IPS-NIHi7 (cell line): Measurements from ENCODE around the gene SGK1.

Experiments
- DNase-seq: peaks from one replicate; pipeline ENCODE4 v3.0.0; 2012; ENCODE audit warnings: mixed read lengths; ENCODE audit errors: extremely low spot score

The SGK1 gene

GRCh38 chr6:134172020-134172705, 145.7 kb downstream of the SGK1 start:
- no peak for DNase-seq

GRCh38 chr6:134171517-134171916, 146.4 kb downstream of the SGK1 start:
- DNase-seq: no peak

GRCh38 chr6:134170844-134171243, 147.1 kb downstream of the SGK1 start:
- DNase-seq: no peak

- DNase-seq: no peak
Measured at GRCh38 chr6:134169871-134170486, 147.9 kb downstream of the SGK1 start.

- no peak for DNase-seq
Measured at GRCh38 chr6:134168590-134169208, 149.2 kb downstream of the SGK1 start.

GRCh38 chr6:134166511-134167261, 151.2 kb downstream of the SGK1 start:
- no peak for DNase-seq

GRCh38 chr6:134165561-134166201, 152.2 kb downstream of the SGK1 start:
- DNase-seq: no peak

GRCh38 chr6:134164300-134164699, 153.6 kb downstream of the SGK1 start:
- no peak for DNase-seq

- no peak for DNase-seq
Measured at GRCh38 chr6:134162932-134163331, 155.0 kb downstream of the SGK1 start.

GRCh38 chr6:134161041-134161440, 156.9 kb downstream of the SGK1 start:
- no peak for DNase-seq

GRCh38 chr6:134152767-134153485, 165.0 kb downstream of the SGK1 start:
- no peak for DNase-seq

GRCh38 chr6:134148566-134148965, 169.3 kb downstream of the SGK1 start:
- no peak for DNase-seq

- no peak for DNase-seq
Measured at GRCh38 chr6:134147034-134147533, 170.8 kb downstream of the SGK1 start.

GRCh38 chr6:134146268-134147033, 171.5 kb downstream of the SGK1 start:
- DNase-seq: no peak

- peak; percentile 27 for DNase-seq
Measured at GRCh38 chr6:134145786-134146185, 172.1 kb downstream of the SGK1 start.

- no peak for DNase-seq
Measured at GRCh38 chr6:134138226-134138975, 179.5 kb downstream of the SGK1 start.

- no peak for DNase-seq
Measured at GRCh38 chr6:134134654-134135053, 183.3 kb downstream of the SGK1 start.

GRCh38 chr6:134132494-134133141, 185.3 kb downstream of the SGK1 start:
- no peak for DNase-seq

GRCh38 chr6:134131530-134132139, 186.3 kb downstream of the SGK1 start:
- DNase-seq: no peak
